HepG2 (cell line): ENCODE data around the gene RGPD5. TPM values are rescaled to one million over a fixed set of nuclear protein-coding genes. Genes with fewer than 3 reads are reported as not detected.
"Not testable (repeated sequence)": the region's sequence is repeated elsewhere in the genome, so short reads cannot be mapped to it uniquely, and the experiment has no call there.

Experiments
- ATAC-seq: fragments of 200-7000 bp; cut with Tn5 transposase; 3 replicates; pipeline ENCODE4 v1.9.1; 2020; ENCODE audit warnings: mild to moderate bottlenecking, moderate library complexity
- BruUV-seq: library from RNA; stranded (reverse); fragments of 400-500 nt; replicated peaks from 2 replicates; lab custom pipeline; 2021; lab: Mats Ljungman, UMichigan
- CTCF ChIA-PET: fragments of 300-600 bp; formaldehyde crosslinking; extraction: SDS; loops from one replicate; lab custom pipeline; 2021; ENCODE audit warnings: low total read pairs, inconsistent platforms, low intra/inter-chr PET ratio; lab: Yijun Ruan, JAX
- POLR2A ChIA-PET: fragments of 350-600 bp; sonication (Branson Sonifier 250); formaldehyde crosslinking; loops from one replicate; lab custom pipeline; 2020; ENCODE audit warnings: antibody characterized with exemption, inconsistent platforms; lab: Yijun Ruan, JAX
- DNase-seq: peaks from one replicate; pipeline ENCODE4 v3.0.0-alpha.2; 2015; ENCODE audit warnings: low spot score
- FAIRE-seq: peaks from 3 replicates; lab custom pipeline; 2011; peaks lifted over from hg19 to GRCh38; lab: Jason Lieb, UNC
- H2AFZ ChIP-seq: one replicate; pipeline ENCODE4 v1.6.1; 2011; ENCODE audit warnings: low read length, inconsistent platforms
- H3K27ac ChIP-seq: fragments of 300-600 bp; 3 replicates; pipeline ENCODE4 v1.8.0; 2011; ENCODE audit warnings: mixed run types, mild to moderate bottlenecking, mixed read lengths, low read length, inconsistent platforms; ENCODE audit not compliant: insufficient read depth; ENCODE audit errors: extremely low read length
- H3K27me3 ChIP-seq, 2 experiments: fragments of 200-600 bp in 1 of 2; 2 replicates in 1 of 2; 3 replicates in 1 of 2; pipeline versions ENCODE4 v1.6.0 to v1.8.0; 2011; ENCODE audit warnings: low read length in 2 of 2, mild to moderate bottlenecking in 2 of 2, moderate library complexity in 2 of 2, inconsistent platforms in 1 of 2; ENCODE audit not compliant: insufficient read depth in 2 of 2, control insufficient read depth in 1 of 2
- H3K36me3 ChIP-seq, 2 experiments: fragments of 200-600 bp in 1 of 2; replicated peaks in 1 of 2; 2 replicates in 1 of 2; 3 replicates in 1 of 2; pipeline versions ENCODE4 v1.5.1 to v1.8.0; 2011; ENCODE audit warnings: low read length in 2 of 2, inconsistent platforms in 1 of 2; ENCODE audit not compliant: insufficient read depth in 2 of 2, control insufficient read depth in 1 of 2
- H3K4me1 ChIP-seq: 2 replicates; pipeline ENCODE4 v1.5.1; 2012; ENCODE audit warnings: low read length, inconsistent platforms; ENCODE audit not compliant: insufficient read depth
- H3K4me2 ChIP-seq: 2 replicates; pipeline ENCODE4 v1.6.0; 2011; ENCODE audit warnings: low read depth, low read length, inconsistent platforms
- H3K4me3 ChIP-seq, 3 experiments: fragments of 200-600 bp in 1 of 3; sonication (generic), shearing (Covaris generic) in 1 of 3; replicated peaks in 1 of 3; 2 replicates each; pipeline ENCODE4 v1.5.1; 2011 to 2016; ENCODE audit warnings: low read length in 3 of 3, inconsistent platforms in 2 of 3, low read depth in 2 of 3, mild to moderate bottlenecking in 2 of 3, control low read depth in 1 of 3, mixed read lengths in 1 of 3; ENCODE audit not compliant: insufficient read depth in 1 of 3
- H3K79me2 ChIP-seq: one replicate; pipeline ENCODE4 v1.6.1; 2011; ENCODE audit warnings: low read length, inconsistent platforms; ENCODE audit not compliant: insufficient read depth
- H3K9ac ChIP-seq: 2 replicates; pipeline ENCODE4 v1.6.0; 2011; ENCODE audit warnings: mild to moderate bottlenecking, low read depth, low read length, inconsistent platforms; ENCODE audit not compliant: insufficient read depth
- H3K9me3 ChIP-seq: 2 replicates; pipeline ENCODE4 v1.5.1; 2012; ENCODE audit warnings: mild to moderate bottlenecking, low read length
- H4K20me1 ChIP-seq: 2 replicates; pipeline ENCODE4 v1.6.0; 2011; ENCODE audit warnings: inconsistent platforms, mild to moderate bottlenecking, low read length, moderate library complexity; ENCODE audit not compliant: insufficient read depth
- WGBS: methylation state at CpG from one replicate; pipeline ENCODE4 v1.1.6; 2017; ENCODE audit warnings: low lambda C conversion rate; 5-methylcytosine and 5-hydroxymethylcytosine counted together
- in situ Hi-C: cut with HindIII; loops from 2 replicates; pipeline ENCODE4 v1.10.0; 2017; ENCODE audit warnings: low pct_unique_long_range_greater_than_20kb; ENCODE audit not compliant: extremely low pct_ligation_motif_present
- intact Hi-C: fragments of 100-400 bp; cut with micrococcal nuclease; formaldehyde crosslinking; loops from one replicate; pipeline ENCODE4 v1.10.0; 2022; ENCODE audit not compliant: unreplicated experiment
- polyA plus RNA-seq, 8 experiments: library from polyadenylated mRNA; depleted of rRNA in 3 of 8; stranded (reverse) in 7 of 8; unstranded in 1 of 8; fragments of >200 nt; fragmentation: Illumina TruSeq in 4 of 8; extraction: Trizol in 4 of 8; gene quantifications; 2 replicates each; pipeline versions ENCODE4 v1.2.1 to v1.2.3, GENCODE V29; 2011 to 2016; ENCODE audit warnings: low read depth in 4 of 8, missing spikeins in 1 of 8, mixed read lengths in 1 of 8; ENCODE audit not compliant: insufficient read depth in 1 of 8
- total RNA-seq, 5 experiments: library from RNA; depleted of rRNA; stranded (reverse); fragments of >200 nt; fragmentation: Illumina TruSeq; extraction: Trizol; gene quantifications; 2 replicates each; pipeline ENCODE4 v1.2.3, GENCODE V29; 2016; ENCODE audit warnings: low read depth in 1 of 5

The RGPD5 gene
- total and polyA plus RNA-seq, 2 of the 13 experiments (the other 11 are each of a cell fraction or from before 2014, with no cell fraction given): 12.0 to 16.4 TPM

GRCh38 chr2:109876625-109877024 is 82.5 kb downstream of the RGPD5 start:
- DNase-seq, FAIRE-seq, in situ Hi-C loops, H3K4me2 ChIP-seq, H3K79me2 ChIP-seq, H4K20me1 ChIP-seq, BruUV-seq, H3K4me3 ChIP-seq, H3K9me3 ChIP-seq, ATAC-seq, CTCF ChIA-PET, H3K4me1 ChIP-seq, intact Hi-C loops, POLR2A ChIA-PET, H3K9ac ChIP-seq, H3K36me3 ChIP-seq, H3K27ac ChIP-seq, H2AFZ ChIP-seq, H3K27me3 ChIP-seq: not testable (repeated sequence)
- WGBS: no CpG with 5 or more reads among the region's 3 CpGs

DNA sequence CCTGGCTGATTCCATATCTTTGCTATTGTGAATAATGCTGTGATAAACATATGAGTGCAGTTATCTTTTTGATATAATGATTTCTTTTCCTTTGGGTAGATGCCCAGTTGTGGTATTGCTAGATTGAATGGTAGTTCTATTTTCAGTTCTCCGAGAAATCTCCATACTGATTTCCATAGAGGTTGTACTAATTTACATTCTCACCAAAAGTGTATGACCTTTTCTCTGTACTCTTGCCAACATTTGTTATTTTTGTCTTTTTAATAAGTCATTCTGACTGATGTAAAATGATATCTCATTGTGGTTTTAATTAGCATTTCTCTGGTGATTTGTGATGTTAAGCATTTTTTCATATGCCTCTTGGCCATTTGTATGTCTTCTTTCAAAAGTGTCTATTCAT is 88.0 kb downstream of the RGPD5 start:
- H3K4me3 ChIP-seq, H3K27ac ChIP-seq, H3K9ac ChIP-seq, CTCF ChIA-PET, H3K4me1 ChIP-seq, H4K20me1 ChIP-seq, DNase-seq, BruUV-seq, H3K79me2 ChIP-seq, H3K36me3 ChIP-seq, FAIRE-seq, intact Hi-C loops, in situ Hi-C loops, H3K27me3 ChIP-seq, H3K9me3 ChIP-seq, H2AFZ ChIP-seq, H3K4me2 ChIP-seq, ATAC-seq, POLR2A ChIA-PET: not testable (repeated sequence)
- no CpG with 5 or more reads among the region's 1 CpG for WGBS

- H3K36me3 ChIP-seq, FAIRE-seq, ATAC-seq, H3K9ac ChIP-seq, H3K4me3 ChIP-seq, H3K79me2 ChIP-seq, CTCF ChIA-PET, H2AFZ ChIP-seq, in situ Hi-C loops, H3K27ac ChIP-seq, intact Hi-C loops, H3K9me3 ChIP-seq, H4K20me1 ChIP-seq, H3K27me3 ChIP-seq, BruUV-seq, H3K4me1 ChIP-seq, DNase-seq, POLR2A ChIA-PET, H3K4me2 ChIP-seq: not testable (repeated sequence)
- WGBS: no CpG with 5 or more reads among the region's 4 CpGs
Observed at GRCh38 chr2:109888414-109888813, 94.3 kb downstream of the RGPD5 start.

GRCh38 chr2:109889909-109890308 is 95.8 kb downstream of the RGPD5 start:
- H3K4me2 ChIP-seq, H3K79me2 ChIP-seq, H4K20me1 ChIP-seq, H2AFZ ChIP-seq, H3K4me3 ChIP-seq, BruUV-seq, in situ Hi-C loops, H3K36me3 ChIP-seq, CTCF ChIA-PET, H3K27me3 ChIP-seq, DNase-seq, H3K4me1 ChIP-seq, POLR2A ChIA-PET, intact Hi-C loops, H3K27ac ChIP-seq, H3K9ac ChIP-seq, FAIRE-seq, H3K9me3 ChIP-seq: not testable (repeated sequence)
- ATAC-seq: peak; percentile 70
- no CpG with 5 or more reads among the region's 4 CpGs for WGBS
